Endothelial cell of umbilical vein (primary cell): ENCODE measurements around the gene SMPDL3B. TPM values are rescaled to one million over a fixed set of nuclear protein-coding genes. Genes with fewer than 3 reads are reported as not detected.

Experiments
- BruUV-seq: library from RNA; stranded (reverse); fragments of 400-500 nt; replicated peaks from 2 replicates; lab custom pipeline; 2021; lab: Mats Ljungman, UMichigan
- CTCF ChIA-PET: fragments of 300-600, 350-600 bp; sonication (Branson Sonifier 250); formaldehyde crosslinking; loops from one replicate; lab custom pipeline; 2021; ENCODE audit warnings: antibody characterized with exemption, inconsistent platforms; lab: Charles Lee
- POLR2A ChIA-PET: fragments of 300-600, 350-600 bp; sonication (Branson Sonifier 250); formaldehyde crosslinking; loops from one replicate; lab custom pipeline; 2021; ENCODE audit warnings: antibody characterized with exemption, inconsistent platforms; lab: Charles Lee
- DNase-seq: peaks from one replicate; pipeline ENCODE4 v3.0.0-alpha.2; 2011; ENCODE audit warnings: low read depth, low spot score
- FAIRE-seq: peaks from 2 replicates; lab custom pipeline; 2011; peaks lifted over from hg19 to GRCh38; lab: Jason Lieb, UNC
- H2AFZ ChIP-seq: 2 replicates; pipeline ENCODE4 v1.6.0; 2012; ENCODE audit warnings: low read depth, low read length, control low read depth, inconsistent platforms
- H3K27ac ChIP-seq: 2 replicates; pipeline ENCODE4 v1.5.1; 2011; ENCODE audit warnings: low read depth, mild to moderate bottlenecking, control low read depth, low read length, moderate library complexity; ENCODE audit not compliant: insufficient read depth
- H3K27me3 ChIP-seq, 2 experiments: 2 replicates each; pipeline versions ENCODE4 v1.6.0 to v1.6.1; 2011; ENCODE audit warnings: low read length in 2 of 2, mixed read lengths in 1 of 2; ENCODE audit not compliant: control insufficient read depth in 2 of 2, insufficient read depth in 2 of 2
- H3K36me3 ChIP-seq, 2 experiments: 2 replicates in 1 of 2; 3 replicates in 1 of 2; pipeline ENCODE4 v1.5.1; 2011; ENCODE audit warnings: low read length in 2 of 2, mild to moderate bottlenecking in 1 of 2, moderate library complexity in 1 of 2; ENCODE audit not compliant: control insufficient read depth in 2 of 2, insufficient read depth in 2 of 2; ENCODE audit errors: extremely low read depth in 1 of 2
- H3K4me1 ChIP-seq: 3 replicates; pipeline ENCODE4 v1.5.1; 2011; ENCODE audit warnings: mild to moderate bottlenecking, low read length; ENCODE audit not compliant: control insufficient read depth, insufficient read depth; ENCODE audit errors: extremely low read depth
- H3K4me2 ChIP-seq: 2 replicates; pipeline ENCODE4 v1.6.1; 2011; ENCODE audit warnings: low read length, control low read depth, mixed read lengths; ENCODE audit not compliant: insufficient read depth
- H3K4me3 ChIP-seq, 3 experiments: fragments of 200-600 bp in 1 of 3; sonication (generic), shearing (Covaris generic) in 1 of 3; replicated peaks in 1 of 3; 2 replicates each; pipeline ENCODE4 v1.5.1; 2011 to 2016; ENCODE audit warnings: control low read depth in 3 of 3, low read length in 3 of 3, mild to moderate bottlenecking in 2 of 3, inconsistent platforms in 1 of 3, low read depth in 1 of 3, moderate library complexity in 1 of 3; ENCODE audit not compliant: insufficient read depth in 1 of 3
- H3K79me2 ChIP-seq: 2 replicates; pipeline ENCODE4 v1.6.0; 2012; ENCODE audit warnings: low read length, inconsistent platforms; ENCODE audit not compliant: control insufficient read depth, insufficient read depth
- H3K9ac ChIP-seq: replicated peaks from 2 replicates; pipeline ENCODE3; 2011; ENCODE audit warnings: low read length, control low read depth; ENCODE audit not compliant: insufficient read depth; ENCODE audit errors: extremely low read depth
- H3K9me1 ChIP-seq: replicated peaks from 3 replicates; pipeline ENCODE4 v1.6.0; 2011; ENCODE audit warnings: mild to moderate bottlenecking, low read length; ENCODE audit not compliant: control insufficient read depth, insufficient read depth; ENCODE audit errors: extremely low read depth
- H3K9me3 ChIP-seq: replicated peaks from 2 replicates; pipeline ENCODE4 v1.5.1; 2012; ENCODE audit warnings: low read length, inconsistent platforms; ENCODE audit not compliant: control insufficient read depth, insufficient read depth
- H4K20me1 ChIP-seq: replicated peaks from 2 replicates; pipeline ENCODE3; 2011; ENCODE audit warnings: mild to moderate bottlenecking, low read length; ENCODE audit not compliant: control insufficient read depth, insufficient read depth; ENCODE audit errors: extremely low read depth
- CTCF ChIP-seq, 2 donors: IDR thresholded peaks; 1 replicate in 1 of 2; 2 replicates in 1 of 2; pipeline ENCODE4 v1.5.1; 2011; ENCODE audit warnings: low read length in 2 of 2, mild to moderate bottlenecking in 2 of 2, moderate library complexity in 2 of 2, control low read depth in 1 of 2, inconsistent platforms in 1 of 2, low read depth in 1 of 2; ENCODE audit not compliant: insufficient read depth in 1 of 2; ENCODE audit errors: extremely low read depth in 1 of 2
- EZH2 ChIP-seq: IDR thresholded peaks from 2 replicates; pipeline ENCODE4 v1.6.1; 2012; ENCODE audit warnings: borderline replicate concordance, low read depth, mild to moderate bottlenecking, moderate library complexity, low read length, inconsistent platforms; ENCODE audit not compliant: severe bottlenecking
- FOS ChIP-seq: IDR thresholded peaks from 2 replicates; pipeline ENCODE4 v1.6.1; 2011; ENCODE audit warnings: mild to moderate bottlenecking, low read length, moderate library complexity, borderline replicate concordance; ENCODE audit not compliant: insufficient read depth
- GATA2 ChIP-seq: IDR thresholded peaks from 2 replicates; pipeline ENCODE4 v1.7.0; 2011; ENCODE audit warnings: low read depth, mild to moderate bottlenecking, moderate library complexity, mixed read lengths, low read length; ENCODE audit not compliant: insufficient read length, insufficient read depth
- JUN ChIP-seq: IDR thresholded peaks from 2 replicates; pipeline ENCODE4 v1.6.1; 2011; ENCODE audit warnings: borderline replicate concordance, low read depth; ENCODE audit not compliant: insufficient read length, insufficient read depth
- MYC ChIP-seq: IDR thresholded peaks from one replicate; pipeline ENCODE4 v1.6.1; 2011; ENCODE audit warnings: mild to moderate bottlenecking, low read depth, low read length
- POLR2A ChIP-seq: IDR thresholded peaks from 2 replicates; pipeline ENCODE4 v1.6.1; 2012; ENCODE audit warnings: low read depth, mild to moderate bottlenecking, control low read depth, low read length
- POLR2AphosphoS5 ChIP-seq: IDR thresholded peaks from 2 replicates; pipeline ENCODE4 v1.6.1; 2012; ENCODE audit warnings: low read depth, mild to moderate bottlenecking, control low read depth, low read length, moderate library complexity; ENCODE audit not compliant: insufficient read depth
- dilution Hi-C: fragments of 300-500 bp; cut with MboI; formaldehyde crosslinking; loops from one replicate; pipeline ENCODE4 v1.15.0; 2019; ENCODE audit warnings: low sequenced_read_pairs; ENCODE audit not compliant: extremely low pct_ligation_motif_present
- intact Hi-C: fragments of 100-400 bp; cut with micrococcal nuclease; formaldehyde crosslinking; loops from one replicate; pipeline ENCODE4 v1.10.0; 2022
- polyA plus RNA-seq, 4 experiments: library from polyadenylated mRNA; depleted of rRNA in 3 of 4; stranded (reverse) in 3 of 4; unstranded in 1 of 4; fragments of >200 nt; gene quantifications; 2 replicates each; pipeline versions ENCODE4 v1.2.1 to v1.2.3, GENCODE V29; 2011 to 2012; ENCODE audit warnings: missing spikeins in 1 of 4
- total RNA-seq: library from RNA; stranded (reverse); gene quantifications from 2 replicates; pipeline ENCODE4 v1.2.3, GENCODE V29; 2021
- TF ChIP-seq, protein P1 (sequence below): IDR thresholded peaks from 2 replicates; pipeline ENCODE4 v1.6.1; 2011; ENCODE audit not compliant: insufficient read depth, insufficient read length

Gene SMPDL3B
- total and polyA plus RNA-seq, 2 donors (not counting 3 experiments of a cell fraction or from before 2014, with no cell fraction given): 1.3 TPM; not detected in 1

- H3K4me3 ChIP-seq: no peak overlapping the region
- TF ChIP-seq POLR2A (no peak), CTCF (IDR thresholded peaks at IDR 0.05; ENCODE audit: extremely low read depth in 1 of 2, insufficient read depth in 1 of 2, low read depth in 1 of 2, low read length in 2 of 2) (peak; percentile 34 to 44)
- DNase-seq: peak; percentile 44
- CTCF ChIA-PET: interaction anchor here (0.7 to 3.2 kb wide), 16 partner anchors 8 to 269 kb away, joined by 3 to 26 read pairs (median 4); partner anchors contain the start of genes EYA3 and XKR8
- POLR2A ChIA-PET: no interaction called here
- H3K27ac ChIP-seq: no peak overlapping the region
- peaks cover 0 to 5% of the 10 kb centered on the region in 2 experiments for H3K27me3 ChIP-seq
- peak overlapping the region; percentile 66 for H2AFZ ChIP-seq
- H3K36me3 ChIP-seq: no peaks in the 10 kb centered on the region
- H3K4me2 ChIP-seq: no peak overlapping the region
- no peaks in the 10 kb centered on the region for H4K20me1 ChIP-seq
- H3K9me1 ChIP-seq: no peaks in the 10 kb centered on the region
- no peaks in the 10 kb centered on the region for H3K9me3 ChIP-seq
- H3K9ac ChIP-seq: no peak overlapping the region
- BruUV-seq: no TSS peak
- dilution Hi-C loops (no loop called here), intact Hi-C loops (loop anchor here (1.0 to 2.0 kb wide), 3 partner anchors 39 to 269 kb away; partner anchors contain the start of gene EYA3)
- no peaks in the 10 kb centered on the region for H3K79me2 ChIP-seq
- H3K4me1 ChIP-seq: peaks cover 7% of the 10 kb centered on the region
- FAIRE-seq: peak; percentile 78
Observed at GRCh38 chr1:27940297-27940696, 5.5 kb downstream of the SMPDL3B start.

DNA sequence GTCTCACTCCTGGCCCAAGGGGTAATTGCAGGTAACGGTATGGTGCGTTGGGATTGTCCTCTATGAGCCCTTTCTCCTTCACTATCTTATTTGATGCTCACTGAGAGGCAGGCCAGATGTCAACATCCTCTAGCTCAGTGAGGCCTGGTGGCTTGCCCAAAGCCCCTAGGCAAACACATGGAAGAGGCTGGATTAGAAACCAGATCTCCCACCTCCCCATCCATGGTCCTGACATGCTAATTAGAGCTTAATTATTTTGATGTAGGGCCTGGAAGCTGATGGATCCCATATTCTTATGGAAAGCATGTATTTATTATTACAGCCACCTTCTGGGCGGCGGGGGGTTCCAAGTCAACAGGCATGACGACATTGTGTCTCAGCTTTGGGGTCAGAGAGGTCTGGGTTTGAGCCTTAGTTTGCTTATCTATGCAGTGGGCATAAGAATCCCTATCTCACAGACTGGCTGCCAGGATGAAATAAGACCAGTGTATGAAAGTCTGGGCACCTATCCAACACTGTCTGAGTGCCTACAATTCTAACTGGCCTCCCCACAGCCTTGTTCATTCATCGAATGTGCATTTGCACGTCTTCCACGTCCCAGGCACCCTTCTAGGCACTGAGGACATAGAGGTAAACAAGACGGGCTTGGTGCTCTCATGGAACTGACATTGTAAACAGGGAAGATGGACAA, 6.2 kb downstream of the SMPDL3B start:
- ChIA-PET CTCF (interaction anchor here (0.7 to 3.2 kb wide), 16 partner anchors 8 to 269 kb away, joined by 3 to 26 read pairs (median 4); partner anchors contain the start of genes EYA3 and XKR8), POLR2A (no interaction called here)
- no peaks in the 10 kb centered on the region for H3K79me2 ChIP-seq
- no TSS peak for BruUV-seq
- no peak for FAIRE-seq
- H3K4me3 ChIP-seq: no peak overlapping the region
- TF ChIP-seq, protein P1, sequence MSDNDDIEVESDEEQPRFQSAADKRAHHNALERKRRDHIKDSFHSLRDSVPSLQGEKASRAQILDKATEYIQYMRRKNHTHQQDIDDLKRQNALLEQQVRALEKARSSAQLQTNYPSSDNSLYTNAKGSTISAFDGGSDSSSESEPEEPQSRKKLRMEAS: no peak
- TF ChIP-seq JUN (no peak), MYC (no peak), POLR2A (no peak), GATA2 (no peak), CTCF (IDR thresholded peaks at IDR 0.05; ENCODE audit: extremely low read depth in 1 of 2, insufficient read depth in 1 of 2, low read depth in 1 of 2, low read length in 2 of 2) (no peak), FOS (no peak), POLR2AphosphoS5 (no peak), EZH2 (no peak)
- H4K20me1 ChIP-seq: no peaks in the 10 kb centered on the region
- no peak overlapping the region for H2AFZ ChIP-seq
- peaks cover 0 to 3% of the 10 kb centered on the region in 2 experiments for H3K27me3 ChIP-seq
- no peak overlapping the region for H3K4me2 ChIP-seq
- H3K9me1 ChIP-seq: no peaks in the 10 kb centered on the region
- dilution Hi-C loops (no loop called here), intact Hi-C loops (loop anchor here (1.0 to 2.0 kb wide), 3 partner anchors 38 to 268 kb away; partner anchors contain the start of gene EYA3)
- H3K9ac ChIP-seq: no peak overlapping the region
- H3K27ac ChIP-seq: no peak overlapping the region
- no peak for DNase-seq
- no peaks in the 10 kb centered on the region for H3K36me3 ChIP-seq
- H3K4me1 ChIP-seq: peaks cover 7% of the 10 kb centered on the region
- H3K9me3 ChIP-seq: no peaks in the 10 kb centered on the region
